NK-92 (cell line): Measurements from ENCODE around the gene DFFB.
"Not testable (repeated sequence)": the region's sequence is repeated elsewhere in the genome, so short reads cannot be mapped to it uniquely, and the experiment has no call there.

Source experiments
- DNase-seq: peaks from one replicate; lab custom pipeline; 2025; ENCODE audit not compliant: unreplicated experiment; lab: John Stamatoyannopoulos, UW

The DFFB gene, protein sequence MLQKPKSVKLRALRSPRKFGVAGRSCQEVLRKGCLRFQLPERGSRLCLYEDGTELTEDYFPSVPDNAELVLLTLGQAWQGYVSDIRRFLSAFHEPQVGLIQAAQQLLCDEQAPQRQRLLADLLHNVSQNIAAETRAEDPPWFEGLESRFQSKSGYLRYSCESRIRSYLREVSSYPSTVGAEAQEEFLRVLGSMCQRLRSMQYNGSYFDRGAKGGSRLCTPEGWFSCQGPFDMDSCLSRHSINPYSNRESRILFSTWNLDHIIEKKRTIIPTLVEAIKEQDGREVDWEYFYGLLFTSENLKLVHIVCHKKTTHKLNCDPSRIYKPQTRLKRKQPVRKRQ

DNA sequence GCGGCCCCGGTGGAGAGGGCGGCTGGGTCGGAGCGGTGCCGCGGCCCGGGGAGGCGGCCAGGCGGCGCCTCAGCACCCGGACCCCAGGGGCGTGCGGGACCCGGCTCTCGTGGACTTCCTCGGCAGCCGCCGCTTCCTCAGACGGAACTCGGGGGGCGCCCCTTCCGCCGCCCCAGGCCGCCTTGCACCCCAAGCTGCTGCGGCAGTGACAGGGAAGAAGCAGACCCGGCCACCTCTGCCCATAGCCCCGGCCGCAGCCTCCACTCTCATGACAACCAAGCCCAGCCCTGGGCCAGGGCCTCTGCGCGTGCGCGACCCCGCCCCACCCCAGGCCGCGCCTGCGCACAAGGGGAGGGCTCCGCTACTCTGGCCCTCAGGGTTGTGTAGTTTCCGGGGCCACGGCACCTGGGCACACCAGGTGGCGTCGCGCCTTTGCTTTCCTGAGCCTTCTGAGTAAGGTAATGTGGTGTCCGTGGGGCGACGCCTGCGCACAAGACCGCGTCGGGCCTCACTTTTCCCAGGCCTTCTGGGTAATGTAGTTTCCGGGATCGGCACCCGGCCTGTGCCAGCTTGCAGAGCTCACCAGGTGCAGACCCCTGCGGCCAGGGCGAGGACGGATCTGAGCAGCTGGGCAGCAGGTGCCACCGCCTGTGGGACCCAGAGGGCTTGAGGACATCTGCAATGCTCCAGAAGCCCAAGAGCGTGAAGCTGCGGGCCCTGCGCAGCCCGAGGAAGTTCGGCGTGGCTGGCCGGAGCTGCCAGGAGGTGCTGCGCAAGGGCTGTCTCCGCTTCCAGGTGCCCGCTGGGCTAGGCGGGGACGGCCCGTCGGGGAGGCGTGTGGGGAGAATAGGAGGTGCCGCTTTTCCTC is at the start of gene DFFB, which contains the start of gene CEP104:
DFFB (plus strand) TSS at position 554 of the 868 bp plus-strand sequence; CDS start at position 682, 128 bp downstream.
CEP104 (minus strand) TSS at position 289 of the 868 bp plus-strand sequence. CDS start 4,804 bp downstream, outside the sequence.
- peak; percentile 91 for DNase-seq

- no peak for DNase-seq
These were observed 49.5 kb upstream of the DFFB start for GRCh38 chr1:3807769-3808168.

DNA sequence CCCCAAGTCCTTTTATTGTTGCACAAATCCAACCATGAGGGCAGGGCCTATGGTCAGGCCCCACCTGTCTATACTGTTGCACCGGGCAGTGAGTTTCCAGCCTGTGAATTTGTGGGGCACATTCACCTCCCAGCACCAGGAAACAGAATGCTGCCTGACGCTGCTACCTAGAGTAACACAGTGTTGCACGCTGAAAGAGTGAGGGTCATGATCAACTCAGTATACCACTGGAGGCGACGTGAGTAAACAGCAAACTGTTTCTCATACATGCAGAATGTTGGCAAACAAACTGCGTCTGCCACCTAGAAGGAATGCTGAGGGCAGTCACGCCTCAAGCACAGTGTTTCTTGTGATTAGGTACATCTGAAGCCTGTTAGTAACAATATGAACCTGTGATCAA is 47.6 kb upstream of the DFFB start:
- DNase-seq, result no peak

DNA sequence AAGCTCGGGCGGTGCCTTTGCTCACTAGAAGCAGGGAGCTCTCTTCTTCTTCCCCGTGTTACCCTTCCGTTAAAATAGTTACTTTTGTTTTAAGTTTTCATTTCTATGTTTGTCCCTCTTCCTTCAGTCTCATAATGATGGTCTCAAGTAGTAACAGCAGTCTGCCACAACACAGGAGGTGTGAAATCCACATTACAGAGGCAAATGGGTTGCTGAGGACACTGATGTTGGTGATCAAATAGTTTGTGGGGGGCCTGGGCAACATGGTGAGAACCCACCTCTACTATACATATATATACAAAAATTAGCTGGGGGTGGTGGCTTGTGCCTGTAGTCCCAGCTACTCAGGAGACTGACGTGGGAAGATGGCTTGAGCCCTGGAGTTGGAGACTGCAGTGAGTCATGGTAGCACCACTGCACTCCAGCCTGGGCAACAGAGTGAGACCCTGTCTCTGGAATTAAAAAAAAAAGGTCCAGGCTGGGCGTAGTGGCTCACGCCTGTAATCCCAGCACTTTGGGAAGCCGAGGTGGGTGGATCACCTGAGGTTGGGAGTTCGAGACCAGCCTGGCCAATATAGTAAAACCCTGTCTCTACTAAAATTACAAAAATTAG is 47.0 kb upstream of the DFFB start:
- DNase-seq, result not testable (repeated sequence)

GRCh38 chr1:3811595-3811911 is 45.7 kb upstream of the DFFB start:
- DNase-seq, result no peak

GRCh38 chr1:3814065-3814464 is 43.2 kb upstream of the DFFB start:
- DNase-seq, result no peak

DNA sequence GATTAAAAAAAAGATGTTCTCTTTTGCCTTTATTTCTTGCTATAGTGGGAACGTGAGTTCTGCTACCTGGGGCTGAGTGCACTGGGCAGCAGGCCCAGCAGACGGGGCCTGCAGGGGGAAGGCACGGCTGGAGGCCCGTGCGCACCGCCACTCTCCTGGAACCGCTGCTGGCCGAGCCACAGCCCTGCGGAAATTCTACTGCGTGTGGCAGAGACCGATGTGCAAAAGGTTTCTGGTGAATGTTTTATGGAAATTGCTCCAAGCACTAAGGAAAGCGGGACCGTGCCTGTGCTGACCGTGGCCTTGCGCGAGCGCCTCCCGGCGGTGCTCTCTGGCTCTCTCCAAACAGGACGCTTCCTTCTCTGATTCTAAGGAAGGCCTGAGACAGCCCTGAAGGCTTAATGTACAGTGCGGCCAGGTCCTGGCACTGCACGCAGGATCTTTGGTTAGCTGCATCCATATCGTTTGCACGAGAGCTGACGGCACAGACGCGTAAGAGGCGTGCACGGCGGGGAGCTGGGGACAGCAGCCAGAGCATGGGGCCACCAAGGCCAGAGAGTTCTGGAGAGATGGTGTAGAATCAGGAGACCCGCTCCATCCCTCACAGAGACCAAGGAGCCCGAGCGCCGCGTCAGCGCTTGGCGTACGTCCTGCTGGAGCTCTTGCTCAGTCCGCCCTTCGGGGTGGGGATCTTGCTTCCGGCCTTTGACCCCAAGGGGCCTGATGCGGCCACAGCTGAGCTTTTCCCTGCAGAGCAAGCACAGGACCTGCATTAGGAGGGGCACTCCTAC is 42.3 kb upstream of the DFFB start:
- DNase-seq, result no peak

DNA sequence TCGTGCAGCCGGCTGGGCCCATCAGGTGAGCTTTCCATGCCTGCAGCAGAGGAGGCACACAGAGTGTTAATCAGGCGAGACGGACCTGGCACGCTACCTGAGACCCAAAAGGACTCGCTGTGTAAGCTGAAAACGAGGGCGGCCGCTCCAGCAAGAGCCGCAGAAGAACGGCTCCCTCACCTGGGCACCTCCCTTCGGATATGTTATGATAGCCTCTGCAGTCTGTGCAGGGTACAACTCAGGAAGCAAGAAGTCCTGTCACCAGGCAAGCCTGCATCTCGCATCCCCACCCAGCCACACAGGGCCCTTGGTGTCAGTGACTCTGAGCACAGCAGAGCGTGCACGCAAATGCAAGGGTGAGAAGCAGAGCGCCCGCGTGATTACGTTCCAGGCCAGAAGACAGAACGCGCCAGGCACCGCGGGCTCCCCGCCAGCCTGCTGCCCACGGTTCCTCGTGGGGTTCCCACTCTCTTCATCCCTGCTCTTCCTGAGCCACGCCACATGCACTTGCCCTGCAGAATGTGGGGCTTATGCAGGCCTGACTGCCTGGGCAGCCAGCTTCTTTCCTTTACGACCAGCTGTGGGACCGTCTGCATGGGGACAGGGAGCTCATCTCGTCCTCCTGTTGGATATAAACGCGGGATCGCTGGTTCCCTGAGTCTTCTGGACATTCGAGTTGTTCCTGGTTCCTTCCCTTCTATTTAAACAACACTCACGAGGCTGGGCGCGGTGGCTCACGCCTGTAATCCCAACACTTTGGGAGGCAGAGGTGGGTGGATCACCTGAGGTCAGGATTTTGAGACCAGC is 40.7 kb upstream of the DFFB start:
- no peak for DNase-seq

- DNase-seq, result no peak
These were observed 40.0 kb upstream of the DFFB start for GRCh38 chr1:3817138-3817740.

- no peak for DNase-seq
These were observed 39.3 kb upstream of the DFFB start for GRCh38 chr1:3817821-3818597.

DNA sequence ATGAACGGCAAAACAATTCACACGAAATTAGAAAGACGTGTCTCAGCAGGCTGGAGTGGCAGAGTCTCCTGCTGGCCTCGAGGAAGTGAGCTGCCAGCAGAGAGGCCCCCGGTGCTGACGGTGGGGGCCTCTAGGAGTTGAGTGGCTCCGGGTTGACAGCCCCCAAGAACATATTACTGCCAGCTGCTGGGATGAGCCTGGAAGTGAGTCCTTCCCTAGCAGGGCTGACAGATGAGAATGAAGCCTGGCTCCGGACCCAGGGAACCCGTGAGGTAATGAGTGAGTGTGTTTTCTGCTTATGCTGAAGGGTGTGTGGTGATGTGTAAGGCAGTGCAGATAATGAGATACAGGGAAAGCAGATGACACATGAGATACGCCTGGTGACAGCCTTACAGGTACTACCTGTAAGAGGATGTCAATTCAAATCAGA is 37.5 kb upstream of the DFFB start:
- no peak for DNase-seq

DNA sequence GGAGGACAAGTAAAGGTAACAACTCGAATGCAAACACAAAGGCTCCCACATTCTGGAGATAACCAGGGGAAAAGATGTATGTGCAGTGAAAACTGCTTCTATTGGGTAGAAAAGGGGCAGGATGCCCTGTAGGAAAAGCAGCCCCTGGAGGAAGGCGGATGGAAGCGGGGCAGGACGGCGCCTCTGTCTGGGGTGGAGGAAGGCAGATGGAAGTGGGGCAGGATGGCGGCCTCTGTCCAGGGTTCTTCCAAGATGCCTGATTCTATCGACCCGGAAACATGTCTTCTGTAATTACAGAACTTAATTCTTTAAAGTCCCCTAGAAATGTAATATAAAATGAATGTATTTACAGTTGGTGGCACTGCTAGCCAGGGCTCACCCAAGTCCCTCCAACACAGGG is 37.0 kb upstream of the DFFB start:
- DNase-seq, result no peak

GRCh38 chr1:3821004-3821403 is 36.3 kb upstream of the DFFB start:
- DNase-seq, result no peak

GRCh38 chr1:3821447-3821846 is 35.8 kb upstream of the DFFB start:
- DNase-seq, result no peak

- DNase-seq, result no peak
These were observed 35.4 kb upstream of the DFFB start for GRCh38 chr1:3821908-3822307.

GRCh38 chr1:3822421-3822820 is 34.9 kb upstream of the DFFB start:
- DNase-seq, result no peak

DNA sequence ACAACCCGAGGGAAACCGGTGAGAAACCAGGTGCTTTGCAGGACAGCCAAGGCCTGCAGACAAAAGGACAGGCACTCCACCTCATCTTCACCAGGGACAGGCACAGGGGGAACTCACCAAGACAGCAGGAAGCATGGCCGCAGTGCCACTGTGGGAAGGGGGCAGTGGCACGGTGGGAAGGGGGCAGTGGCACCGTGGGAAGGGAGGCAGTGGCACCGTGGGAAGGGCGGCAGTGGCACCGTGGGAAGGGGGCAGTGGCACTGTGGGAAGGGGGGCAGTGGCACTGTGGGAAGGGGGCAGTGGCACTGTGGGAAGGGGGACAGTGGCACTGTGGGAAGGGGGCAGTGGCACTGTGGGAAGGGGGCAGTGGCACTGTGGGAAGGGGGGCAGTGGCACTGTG is 32.6 kb upstream of the DFFB start:
- no peak for DNase-seq

DNA sequence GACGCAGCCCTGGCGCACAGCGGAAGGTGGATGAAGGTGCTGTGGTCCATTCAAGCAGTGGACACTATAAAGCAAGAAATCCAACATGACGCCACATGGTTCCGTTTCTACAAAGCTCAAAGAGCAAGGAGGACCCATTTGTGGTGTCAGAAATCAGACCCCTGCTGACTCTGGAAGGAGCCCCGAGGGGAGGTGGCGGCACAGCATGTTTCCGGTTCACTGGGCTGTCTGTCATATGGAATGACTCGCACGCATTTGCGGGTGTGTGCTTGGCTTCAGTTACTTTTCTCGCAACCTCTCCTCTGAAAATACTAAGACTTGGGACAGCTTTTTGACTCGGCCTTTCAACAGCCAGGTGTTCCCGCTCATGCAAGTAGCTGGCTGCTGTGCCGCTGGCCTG is 31.9 kb upstream of the DFFB start:
- no peak for DNase-seq

DNA sequence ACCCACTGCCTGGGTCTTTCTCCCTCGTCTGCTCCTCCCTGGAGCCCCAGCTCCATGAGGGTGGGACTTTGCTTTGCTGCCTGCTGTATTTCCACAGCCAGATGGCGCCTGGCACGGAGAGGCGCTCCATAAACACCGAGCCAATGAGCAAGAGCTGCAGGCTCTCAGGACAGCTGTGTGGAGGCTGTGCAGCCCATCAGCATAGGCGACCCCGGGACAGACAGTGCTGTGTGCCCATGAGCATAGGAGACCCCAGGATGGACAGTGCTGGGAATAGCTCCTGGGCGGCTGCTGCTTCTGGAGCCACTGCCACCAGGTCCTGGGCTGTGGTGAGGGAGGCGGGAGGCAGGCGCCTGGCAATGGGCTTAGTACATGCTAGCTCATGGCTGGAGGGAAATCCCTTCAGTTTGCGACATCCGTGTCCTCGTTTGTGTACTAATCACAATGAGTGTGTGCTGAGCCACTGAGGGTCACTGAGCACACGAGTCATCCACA is 29.4 kb upstream of the DFFB start:
- no peak for DNase-seq
